ENCODE measurements around the gene FAM168B. TPM values are rescaled to one million over a fixed set of nuclear protein-coding genes. Genes with fewer than 3 reads are reported as not detected.
"Not testable (repeated sequence)": the region's sequence is repeated elsewhere in the genome, so short reads cannot be mapped to it uniquely, and the experiment has no call there.

The FAM168B gene
- total RNA-seq, 4 donors from 2014 or later, result 56.4 to 108 (median 86.9) TPM

DNA sequence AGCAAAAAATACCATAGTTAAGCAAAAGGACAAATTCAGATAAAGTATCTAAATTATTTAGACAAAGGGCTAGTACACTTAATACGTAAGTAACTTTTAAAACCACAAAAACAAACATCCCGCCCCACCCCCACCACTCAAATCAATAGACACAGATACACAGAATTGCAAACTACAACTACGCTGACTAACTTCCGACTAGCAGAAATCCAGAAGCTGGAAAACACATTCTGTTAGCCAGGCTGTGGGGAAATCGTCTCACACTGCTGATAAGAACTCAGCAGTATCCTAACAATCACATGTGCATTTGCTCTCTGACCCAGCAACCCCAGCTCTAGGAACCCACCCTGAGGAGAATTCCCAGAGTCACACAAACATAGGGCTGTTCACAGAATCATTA lies 16.6 kb downstream of the FAM168B start:
- no peak for TF ChIP-seq POLR2A (IDR thresholded peaks at IDR 0.05)
- TF ChIP-seq, protein P1, sequence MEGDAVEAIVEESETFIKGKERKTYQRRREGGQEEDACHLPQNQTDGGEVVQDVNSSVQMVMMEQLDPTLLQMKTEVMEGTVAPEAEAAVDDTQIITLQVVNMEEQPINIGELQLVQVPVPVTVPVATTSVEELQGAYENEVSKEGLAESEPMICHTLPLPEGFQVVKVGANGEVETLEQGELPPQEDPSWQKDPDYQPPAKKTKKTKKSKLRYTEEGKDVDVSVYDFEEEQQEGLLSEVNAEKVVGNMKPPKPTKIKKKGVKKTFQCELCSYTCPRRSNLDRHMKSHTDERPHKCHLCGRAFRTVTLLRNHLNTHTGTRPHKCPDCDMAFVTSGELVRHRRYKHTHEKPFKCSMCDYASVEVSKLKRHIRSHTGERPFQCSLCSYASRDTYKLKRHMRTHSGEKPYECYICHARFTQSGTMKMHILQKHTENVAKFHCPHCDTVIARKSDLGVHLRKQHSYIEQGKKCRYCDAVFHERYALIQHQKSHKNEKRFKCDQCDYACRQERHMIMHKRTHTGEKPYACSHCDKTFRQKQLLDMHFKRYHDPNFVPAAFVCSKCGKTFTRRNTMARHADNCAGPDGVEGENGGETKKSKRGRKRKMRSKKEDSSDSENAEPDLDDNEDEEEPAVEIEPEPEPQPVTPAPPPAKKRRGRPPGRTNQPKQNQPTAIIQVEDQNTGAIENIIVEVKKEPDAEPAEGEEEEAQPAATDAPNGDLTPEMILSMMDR (IDR thresholded peaks at IDR 0.05), result no peak
- intact Hi-C loops (cut with DNase I; ENCODE audit: low total_unique reads), result loop anchor here (10.0 kb wide), 1 partner anchor 732 kb away; the partner anchor contains the start of gene IMP4
- DNase-seq (ENCODE audit: low spot score in 2 of 2), result no peak
- WGBS, 2 donors, result 89 to 91% methylated on average over 5 of the region's 5 CpGs
- H3K4me3 ChIP-seq (ENCODE audit: low read depth, poor library complexity, severe bottlenecking), result no peak overlapping the region

DNA sequence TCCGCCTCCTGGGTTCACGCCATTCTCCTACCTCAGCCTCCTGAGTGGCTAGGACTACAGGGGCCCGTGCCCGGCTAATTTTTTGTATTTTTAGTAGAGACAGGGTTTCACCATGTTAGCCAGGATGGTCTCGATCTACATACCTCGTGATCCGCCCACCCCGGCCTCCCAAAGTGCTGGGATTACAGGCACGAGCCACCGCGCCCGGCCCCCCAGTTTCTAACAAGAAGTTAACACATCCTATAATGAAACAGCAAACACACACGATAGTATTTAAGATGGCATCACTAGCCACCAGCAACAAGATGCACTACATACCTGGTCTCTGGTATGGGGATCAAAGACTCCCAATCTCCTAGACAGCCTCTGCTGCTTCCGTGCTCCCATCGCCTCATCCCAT lies 17.7 kb downstream of the FAM168B start:
- intact Hi-C loops (cut with DNase I; ENCODE audit: low total_unique reads), result loop anchor here (10.0 kb wide), 1 partner anchor 731 kb away; the partner anchor contains the start of gene IMP4
- 96% methylated on average over 15 of the region's 15 CpGs for WGBS, 2 donors
- H3K4me3 ChIP-seq (ENCODE audit: low read depth, poor library complexity, severe bottlenecking); DNase-seq (ENCODE audit: low spot score in 2 of 2): not testable (repeated sequence)

DNA sequence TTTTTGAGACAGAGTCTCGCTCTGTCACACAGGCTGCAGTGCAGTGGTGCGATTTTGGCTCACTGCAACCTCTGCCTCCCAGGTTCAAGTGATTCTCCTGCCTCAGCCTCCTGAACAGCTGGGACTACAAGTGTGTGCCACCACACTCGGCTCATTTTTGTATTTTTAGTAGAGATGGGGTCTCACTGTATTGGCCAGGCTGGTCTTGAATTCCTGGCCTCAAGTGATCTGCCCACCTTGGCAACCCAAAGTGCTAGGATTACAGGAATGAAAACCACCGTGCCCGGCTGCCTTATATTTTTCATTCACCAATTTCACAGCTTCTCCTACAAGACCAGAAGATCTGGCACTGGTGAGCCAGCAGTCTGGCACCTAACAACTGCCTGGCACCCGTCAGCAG lies 25.1 kb downstream of the FAM168B start:
- H3K4me3 ChIP-seq (ENCODE audit: low read depth, poor library complexity, severe bottlenecking); intact Hi-C loops (cut with DNase I; ENCODE audit: low total_unique reads); DNase-seq (ENCODE audit: low spot score in 2 of 2): not testable (repeated sequence)
- 90 to 96% methylated on average over 6 of the region's 6 CpGs for WGBS, 2 donors

DNA sequence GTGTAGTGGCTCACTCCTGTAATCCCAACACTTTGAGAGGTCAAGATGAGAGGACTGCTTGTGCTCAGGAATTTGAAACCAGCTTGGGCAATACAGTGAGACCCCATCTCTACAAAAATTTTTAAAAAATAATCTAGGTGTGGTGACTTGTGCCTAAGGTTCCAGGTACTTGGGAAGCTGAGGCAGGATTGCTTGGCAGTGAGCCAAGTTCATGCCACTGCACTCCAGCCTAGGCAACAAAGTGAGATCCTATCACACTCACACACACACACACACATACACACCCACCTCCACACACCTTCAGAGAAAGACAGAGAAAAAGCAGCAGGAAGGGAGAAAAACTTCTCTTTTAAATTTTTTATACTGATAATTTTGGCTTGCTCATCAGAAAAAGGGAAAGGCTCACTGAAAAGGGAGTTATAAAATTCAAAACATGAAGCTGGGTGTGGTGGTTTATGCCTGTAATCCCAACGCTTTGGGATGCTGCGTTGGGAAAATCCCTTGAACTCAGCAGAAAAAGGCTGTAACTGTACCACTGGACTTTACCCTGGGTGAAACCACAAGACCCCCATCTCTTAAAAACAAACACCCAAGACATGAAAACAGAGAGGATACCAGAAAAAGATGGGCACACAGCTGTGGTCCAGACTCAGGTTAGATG lies 25.7 kb downstream of the FAM168B start:
- 19 to 29% methylated on average over 2 of the region's 2 CpGs for WGBS, 2 donors

DNA sequence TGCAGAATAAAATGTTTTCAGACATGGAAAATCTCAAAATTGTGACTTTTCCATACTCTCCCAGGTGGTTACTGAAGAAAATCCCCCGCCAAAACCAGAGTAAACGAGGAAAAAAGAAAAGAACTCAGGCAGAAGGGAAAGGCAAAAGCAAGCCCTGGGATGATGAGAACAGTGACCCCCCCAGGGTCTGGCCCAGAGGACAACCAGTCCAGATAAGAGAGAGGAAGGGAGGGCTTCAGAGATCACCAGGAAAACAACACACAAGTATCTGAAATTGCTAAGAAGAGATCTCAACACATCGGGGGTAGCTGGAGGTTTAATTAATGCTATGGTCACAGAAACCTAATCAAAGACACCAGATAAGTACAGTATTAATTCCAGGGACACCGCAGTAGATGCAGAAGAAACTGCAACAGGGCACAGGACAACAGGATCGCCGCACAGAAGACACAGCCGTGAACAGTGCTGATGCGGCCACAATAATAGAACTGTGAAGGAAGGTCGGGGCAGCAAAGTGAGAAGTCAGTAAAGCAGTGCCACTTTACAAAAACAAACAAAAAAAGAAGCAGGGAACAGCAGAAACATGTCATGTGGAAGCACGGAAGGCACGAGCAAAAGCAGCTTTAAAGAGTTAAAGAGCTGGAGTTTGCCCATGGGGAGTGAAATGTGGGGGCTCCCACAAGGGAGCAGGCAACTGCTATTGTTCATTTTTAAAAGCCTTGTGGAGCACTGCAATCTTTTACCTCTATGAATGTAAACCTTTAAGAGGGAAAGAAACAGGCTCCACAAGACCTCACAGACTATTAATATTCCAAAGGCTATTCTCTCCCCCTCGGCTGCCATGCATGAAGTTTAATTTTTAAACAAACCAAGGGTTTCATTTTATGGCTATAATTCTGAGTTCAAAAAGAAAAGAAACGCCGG lies 28.4 kb downstream of the FAM168B start:
- TF ChIP-seq, protein P1 (IDR thresholded peaks at IDR 0.05), result no peak
- TF ChIP-seq POLR2A (IDR thresholded peaks at IDR 0.05), result no peak
- WGBS, 2 donors, result 81 to 83% methylated on average over 14 of the region's 14 CpGs
- H3K4me3 ChIP-seq (ENCODE audit: low read depth, poor library complexity, severe bottlenecking), result no peak overlapping the region
- intact Hi-C loops (cut with DNase I; ENCODE audit: low total_unique reads), result no loop called here
- no peak for DNase-seq (ENCODE audit: low spot score in 2 of 2)

More for the DNA sequence above, 25.7 kb downstream of the FAM168B start:
- no peak for DNase-seq (ENCODE audit: low spot score in 2 of 2)
- H3K4me3 ChIP-seq (ENCODE audit: low read depth, poor library complexity, severe bottlenecking), result no peak overlapping the region
- intact Hi-C loops (cut with DNase I; ENCODE audit: low total_unique reads), result no loop called here
- TF ChIP-seq, protein P1 (IDR thresholded peaks at IDR 0.05), result no peak
- TF ChIP-seq POLR2A (IDR thresholded peaks at IDR 0.05), result no peak

DNA sequence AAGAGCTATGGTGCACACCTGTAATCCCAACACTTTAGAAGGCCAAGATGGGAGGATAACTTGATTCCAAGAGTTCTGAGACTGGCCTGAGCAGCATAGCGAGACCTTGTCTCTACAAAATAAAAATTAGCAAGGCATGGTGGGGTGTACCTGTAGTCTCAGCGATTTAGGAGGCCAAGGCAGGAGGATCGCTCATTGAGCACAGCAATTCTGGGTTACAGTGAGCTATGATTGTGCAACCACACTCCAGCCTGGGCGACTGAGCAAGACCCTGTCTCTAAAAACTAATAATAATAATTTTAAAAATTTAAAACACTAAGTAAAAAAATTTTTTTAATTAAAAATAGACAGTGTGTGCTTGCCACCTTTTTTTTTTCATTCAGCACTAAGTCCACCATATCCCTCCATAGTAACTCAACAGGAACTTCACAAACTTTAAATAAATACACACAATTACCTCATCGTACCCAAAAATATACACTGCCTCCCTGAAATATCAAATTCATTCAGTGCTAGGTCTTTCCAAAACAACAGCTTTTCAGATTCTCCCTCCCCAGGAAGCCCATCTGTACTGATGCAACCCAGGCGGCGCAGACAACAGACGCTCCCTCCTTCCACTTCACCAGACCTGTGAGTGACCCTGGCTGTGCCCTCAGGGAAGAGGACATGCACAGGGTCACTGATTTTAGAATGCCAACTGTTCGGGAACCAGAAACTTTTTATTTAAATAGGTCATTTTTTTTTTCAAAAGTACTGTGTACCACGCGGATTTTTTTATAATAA lies 29.6 kb downstream of the FAM168B start:
- intact Hi-C loops (cut with DNase I; ENCODE audit: low total_unique reads), result no loop called here
- TF ChIP-seq POLR2A (IDR thresholded peaks at IDR 0.05), result no peak
- TF ChIP-seq, protein P1 (IDR thresholded peaks at IDR 0.05), result no peak
- no peak for DNase-seq (ENCODE audit: low spot score in 2 of 2)
- WGBS, 2 donors, result 92 to 93% methylated on average over 11 of the region's 11 CpGs
- H3K4me3 ChIP-seq (ENCODE audit: low read depth, poor library complexity, severe bottlenecking), result no peak overlapping the region
